Sigmoid colon (tissue), 4 donors: Measurements from ENCODE around the gene ABCC6.
"Not testable (repeated sequence)": the region's sequence is repeated elsewhere in the genome, so short reads cannot be mapped to it uniquely, and the experiment has no call there.

ENCODE experiments used
- EP300 ChIP-seq, 4 donors: sonication (generic); formaldehyde crosslinking; IDR thresholded peaks; one replicate each; pipeline ENCODE4 v1.6.1; 2017; ENCODE audit warnings: antibody characterized with exemption in 4 of 4
- POLR2A ChIP-seq, 2 donors: fragments of 450-650 bp; IDR thresholded peaks; one replicate each; pipeline ENCODE4 v1.6.1; 2016; ENCODE audit warnings: antibody characterized with exemption in 2 of 2, mild to moderate bottlenecking in 2 of 2, moderate library complexity in 2 of 2
- POLR2AphosphoS5 ChIP-seq, 4 donors: sonication (generic); formaldehyde crosslinking; IDR thresholded peaks; one replicate each; pipeline ENCODE4 v1.6.1; 2017; ENCODE audit warnings: antibody characterized with exemption in 4 of 4
- TF ChIP-seq, protein P1 (sequence below), 4 experiments: fragments of 450-650 bp in 3 of 4; fragments of 200-600 bp in 1 of 4; IDR thresholded peaks; one replicate each; pipeline ENCODE4 v1.5.1; 2016 to 2019; ENCODE audit warnings: antibody characterized with exemption in 4 of 4, mild to moderate bottlenecking in 3 of 4, moderate library complexity in 2 of 4

GRCh38 chr16:16252377-16252776 lies 29.1 kb upstream of the ABCC6 start:
- not testable (repeated sequence) for TF ChIP-seq EP300, POLR2A, POLR2AphosphoS5 (IDR thresholded peaks at IDR 0.05)
- TF ChIP-seq, protein P1, sequence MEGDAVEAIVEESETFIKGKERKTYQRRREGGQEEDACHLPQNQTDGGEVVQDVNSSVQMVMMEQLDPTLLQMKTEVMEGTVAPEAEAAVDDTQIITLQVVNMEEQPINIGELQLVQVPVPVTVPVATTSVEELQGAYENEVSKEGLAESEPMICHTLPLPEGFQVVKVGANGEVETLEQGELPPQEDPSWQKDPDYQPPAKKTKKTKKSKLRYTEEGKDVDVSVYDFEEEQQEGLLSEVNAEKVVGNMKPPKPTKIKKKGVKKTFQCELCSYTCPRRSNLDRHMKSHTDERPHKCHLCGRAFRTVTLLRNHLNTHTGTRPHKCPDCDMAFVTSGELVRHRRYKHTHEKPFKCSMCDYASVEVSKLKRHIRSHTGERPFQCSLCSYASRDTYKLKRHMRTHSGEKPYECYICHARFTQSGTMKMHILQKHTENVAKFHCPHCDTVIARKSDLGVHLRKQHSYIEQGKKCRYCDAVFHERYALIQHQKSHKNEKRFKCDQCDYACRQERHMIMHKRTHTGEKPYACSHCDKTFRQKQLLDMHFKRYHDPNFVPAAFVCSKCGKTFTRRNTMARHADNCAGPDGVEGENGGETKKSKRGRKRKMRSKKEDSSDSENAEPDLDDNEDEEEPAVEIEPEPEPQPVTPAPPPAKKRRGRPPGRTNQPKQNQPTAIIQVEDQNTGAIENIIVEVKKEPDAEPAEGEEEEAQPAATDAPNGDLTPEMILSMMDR (IDR thresholded peaks at IDR 0.05): not testable (repeated sequence)
